Progenitor cell of endocrine pancreas (in vitro differentiated cells): ENCODE data around the gene CLTCL1. TPM values are rescaled to one million over a fixed set of nuclear protein-coding genes. Genes with fewer than 3 reads are reported as not detected.
"Not testable (repeated sequence)": the region's sequence is repeated elsewhere in the genome, so short reads cannot be mapped to it uniquely, and the experiment has no call there.

Experiments
- DNase-seq: peaks from one replicate; pipeline ENCODE4 v3.0.0; 2021; ENCODE audit warnings: low spot score; ENCODE audit not compliant: unreplicated experiment
- H3K27ac Mint-ChIP-seq: 2 replicates; pipeline ENCODE4 v1.8.0; 2021; ENCODE audit warnings: mild to moderate bottlenecking, moderate library complexity, mixed read lengths
- H3K27me3 Mint-ChIP-seq: 2 replicates; pipeline ENCODE4 v1.8.0; 2021; ENCODE audit warnings: mixed read lengths
- H3K36me3 Mint-ChIP-seq: 2 replicates; pipeline ENCODE4 v1.8.0; 2022; ENCODE audit warnings: mixed read lengths; ENCODE audit not compliant: insufficient read depth
- H3K4me1 Mint-ChIP-seq: 2 replicates; pipeline ENCODE4 v1.8.0; 2021; ENCODE audit warnings: low read depth, mixed read lengths
- H3K4me3 Mint-ChIP-seq: 2 replicates; pipeline ENCODE4 v1.8.0; 2021; ENCODE audit warnings: low read depth, mild to moderate bottlenecking, moderate library complexity, mixed read lengths
- H3K9me3 Mint-ChIP-seq: 2 replicates; pipeline ENCODE4 v1.8.0; 2021; ENCODE audit warnings: low read depth, mixed read lengths
- CTCF ChIP-seq: fragments of 200-600 bp; sonication (generic); IDR thresholded peaks from one replicate; pipeline ENCODE4 v1.5.0; 2021; ENCODE audit warnings: antibody characterized with exemption, mild to moderate bottlenecking; ENCODE audit not compliant: unreplicated experiment
- total RNA-seq: library from RNA; stranded (reverse); gene quantifications from 2 replicates; pipeline ENCODE4 v1.2.1, GENCODE V29; 2021

CLTCL1 gene
- total RNA-seq, 1 donor from 2014 or later = 6.6 TPM

- Mint-ChIP-seq H3K4me1 (no peaks in the 10 kb centered on the region), H3K27ac (no peak overlapping the region)
Observed at GRCh38 chr22:19203834-19204233, 87.7 kb downstream of the CLTCL1 start.

GRCh38 chr22:19202799-19203186 is 88.7 kb downstream of the CLTCL1 start:
- not testable (repeated sequence) for H3K4me1 Mint-ChIP-seq, H3K27ac Mint-ChIP-seq, H3K4me3 Mint-ChIP-seq, H3K9me3 Mint-ChIP-seq, H3K27me3 Mint-ChIP-seq, DNase-seq, H3K36me3 Mint-ChIP-seq

More at GRCh38 chr22:19203834-19204233, 87.7 kb downstream of the CLTCL1 start:
- TF ChIP-seq CTCF = no peak
- H3K36me3 Mint-ChIP-seq = no peaks in the 10 kb centered on the region
- no peak for DNase-seq
- H3K27me3 Mint-ChIP-seq = no peaks in the 10 kb centered on the region
- H3K4me3 Mint-ChIP-seq = no peak overlapping the region
- H3K9me3 Mint-ChIP-seq = peaks cover 3% of the 10 kb centered on the region

GRCh38 chr22:19201869-19202798 is 89.4 kb downstream of the CLTCL1 start:
- no peaks in the 10 kb centered on the region for H3K27me3 Mint-ChIP-seq
- no peak for DNase-seq
- TF ChIP-seq CTCF = no peak
- peaks cover 3% of the 10 kb centered on the region for H3K9me3 Mint-ChIP-seq
- no peak overlapping the region for H3K27ac Mint-ChIP-seq
- H3K4me1 Mint-ChIP-seq = no peaks in the 10 kb centered on the region
- no peak overlapping the region for H3K4me3 Mint-ChIP-seq
- no peaks in the 10 kb centered on the region for H3K36me3 Mint-ChIP-seq

GRCh38 chr22:19201130-19201868 is 90.2 kb downstream of the CLTCL1 start:
- no peak for DNase-seq
- Mint-ChIP-seq H3K27me3 (no peaks in the 10 kb centered on the region), H3K4me3 (no peak overlapping the region), H3K36me3 (no peaks in the 10 kb centered on the region), H3K27ac (no peak overlapping the region), H3K4me1 (no peaks in the 10 kb centered on the region), H3K9me3 (peaks cover 3% of the 10 kb centered on the region)
- no peak for TF ChIP-seq CTCF

- Mint-ChIP-seq H3K4me1 (no peaks in the 10 kb centered on the region), H3K9me3 (peaks cover 3% of the 10 kb centered on the region), H3K36me3 (no peaks in the 10 kb centered on the region), H3K4me3 (no peak overlapping the region), H3K27me3 (no peaks in the 10 kb centered on the region), H3K27ac (no peak overlapping the region)
- TF ChIP-seq CTCF = no peak
- DNase-seq = no peak
Observed at GRCh38 chr22:19199479-19199878, 92.0 kb downstream of the CLTCL1 start.
